HEK293T (cell line): ENCODE results near the gene MMP7.

Experiments
- BHLHE40 ChIP-seq: fragments of 450-650 bp; IDR thresholded peaks from 2 replicates; pipeline ENCODE4 v1.6.1; 2016; ENCODE audit warnings: mild to moderate bottlenecking, moderate library complexity, borderline replicate concordance
- CTBP1 ChIP-seq: fragments of 450-650 bp; IDR thresholded peaks from 2 replicates; pipeline ENCODE4 v1.6.1; 2016; ENCODE audit warnings: borderline replicate concordance
- HDGF ChIP-seq: fragments of 450-650 bp; IDR thresholded peaks from 2 replicates; pipeline ENCODE4 v1.6.1; 2017; ENCODE audit warnings: antibody characterized with exemption, borderline replicate concordance
- L3MBTL2 ChIP-seq: fragments of 450-650 bp; conservative IDR thresholded peaks from 2 replicates; pipeline ENCODE4 v1.6.1; 2016; ENCODE audit warnings: mild to moderate bottlenecking
- NFRKB ChIP-seq: fragments of 450-650 bp; IDR thresholded peaks from 2 replicates; pipeline ENCODE4 v1.6.1; 2016; ENCODE audit warnings: mild to moderate bottlenecking, moderate library complexity
- SP1 ChIP-seq: fragments of 450-650 bp; IDR thresholded peaks from 2 replicates; pipeline ENCODE4 v1.6.1; 2017
- SUZ12 ChIP-seq: fragments of 450-650 bp; IDR thresholded peaks from 2 replicates; pipeline ENCODE4 v1.6.1; 2016; ENCODE audit warnings: mild to moderate bottlenecking
- TARDBP ChIP-seq: fragments of 450-650 bp; IDR thresholded peaks from 2 replicates; pipeline ENCODE4 v1.6.1; 2016
- TF ChIP-seq, protein P1 (sequence below): fragments of 450-650 bp; IDR thresholded peaks from 2 replicates; pipeline ENCODE4 v1.6.1; 2016

DNA sequence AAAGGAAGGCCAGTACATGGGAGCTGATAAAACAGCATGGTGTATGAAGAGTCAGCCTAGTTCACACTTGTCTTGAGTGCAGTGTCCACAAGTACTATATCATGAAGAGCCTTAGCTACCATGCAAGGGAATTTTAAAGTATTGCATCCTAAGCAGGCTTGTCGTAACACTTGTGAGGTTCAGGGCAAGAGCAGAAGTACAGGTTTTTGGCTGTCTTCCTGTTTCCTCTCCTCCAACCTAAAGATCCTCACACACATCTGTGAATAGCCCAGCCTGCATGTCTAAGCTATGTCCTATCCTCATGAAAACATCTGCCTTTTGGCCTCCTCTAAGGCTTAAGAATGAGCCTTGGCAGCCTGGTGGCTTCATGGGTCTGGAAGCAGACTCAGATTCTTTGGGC is 43.3 kb downstream of the MMP7 start:
- no peak for TF ChIP-seq TARDBP
- TF ChIP-seq BHLHE40, result no peak
- TF ChIP-seq, protein P1, sequence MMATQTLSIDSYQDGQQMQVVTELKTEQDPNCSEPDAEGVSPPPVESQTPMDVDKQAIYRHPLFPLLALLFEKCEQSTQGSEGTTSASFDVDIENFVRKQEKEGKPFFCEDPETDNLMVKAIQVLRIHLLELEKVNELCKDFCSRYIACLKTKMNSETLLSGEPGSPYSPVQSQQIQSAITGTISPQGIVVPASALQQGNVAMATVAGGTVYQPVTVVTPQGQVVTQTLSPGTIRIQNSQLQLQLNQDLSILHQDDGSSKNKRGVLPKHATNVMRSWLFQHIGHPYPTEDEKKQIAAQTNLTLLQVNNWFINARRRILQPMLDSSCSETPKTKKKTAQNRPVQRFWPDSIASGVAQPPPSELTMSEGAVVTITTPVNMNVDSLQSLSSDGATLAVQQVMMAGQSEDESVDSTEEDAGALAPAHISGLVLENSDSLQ, result no peak
- no peak for TF ChIP-seq SUZ12
- TF ChIP-seq HDGF, result no peak
- no peak for TF ChIP-seq L3MBTL2
- TF ChIP-seq CTBP1, result no peak
- no peak for TF ChIP-seq SP1
- TF ChIP-seq NFRKB, result no peak
